ENCODE results near the gene RANBP1. TPM values are rescaled to one million over a fixed set of nuclear protein-coding genes. Genes with fewer than 3 reads are reported as not detected.

RANBP1 gene
- total RNA-seq, 1 donor from 2014 or later: 85.1 TPM

- peaks cover 71 to 78% (median 76%) of the 10 kb centered on the region in 3 donors for H3K36me3 ChIP-seq (ENCODE audit: control insufficient read depth in 3 of 3, insufficient read depth in 3 of 3, low read length in 3 of 3)
- H3K27me3 ChIP-seq (ENCODE audit: control insufficient read depth in 3 of 3, insufficient read depth in 3 of 3, low read length in 3 of 3): no peaks in the 10 kb centered on the region
- H3K4me3 ChIP-seq (ENCODE audit: low read length in 3 of 3): no peak overlapping the region
- H3K9me3 ChIP-seq (ENCODE audit: control insufficient read depth in 3 of 3, low read length in 3 of 3): no peaks in the 10 kb centered on the region
- no peak overlapping the region for H3K27ac ChIP-seq (ENCODE audit: low read depth, low read length)
- H3K9ac ChIP-seq (ENCODE audit: low read depth in 1 of 3, low read length in 3 of 3): no peak overlapping the region
- H3K4me1 ChIP-seq (ENCODE audit: control insufficient read depth in 3 of 3, insufficient read depth in 3 of 3, low read length in 3 of 3): peaks cover 31 to 48% (median 48%) of the 10 kb centered on the region in 3 donors
These were observed 7.8 kb upstream of the RANBP1 start for GRCh38 chr22:20107951-20108756.

GRCh38 chr22:20108757-20109230, 7.1 kb upstream of the RANBP1 start:
- Histone ChIP-seq H3K36me3 (ENCODE audit: control insufficient read depth in 3 of 3, insufficient read depth in 3 of 3, low read length in 3 of 3) (peaks cover 75 to 82% (median 77%) of the 10 kb centered on the region in 3 donors), H3K27ac (ENCODE audit: low read depth, low read length) (no peak overlapping the region), H3K27me3 (ENCODE audit: control insufficient read depth in 3 of 3, insufficient read depth in 3 of 3, low read length in 3 of 3) (no peaks in the 10 kb centered on the region), H3K9me3 (ENCODE audit: control insufficient read depth in 3 of 3, low read length in 3 of 3) (no peaks in the 10 kb centered on the region), H3K9ac (ENCODE audit: low read depth in 1 of 3, low read length in 3 of 3) (no peak overlapping the region), H3K4me1 (ENCODE audit: control insufficient read depth in 3 of 3, insufficient read depth in 3 of 3, low read length in 3 of 3) (peaks cover 28 to 46% (median 44%) of the 10 kb centered on the region in 3 donors), H3K4me3 (ENCODE audit: low read length in 3 of 3) (no peak overlapping the region)

- H3K36me3 ChIP-seq (ENCODE audit: control insufficient read depth in 3 of 3, insufficient read depth in 3 of 3, low read length in 3 of 3): peaks cover 80 to 87% (median 81%) of the 10 kb centered on the region in 3 donors
- peaks cover 24 to 45% (median 41%) of the 10 kb centered on the region in 3 donors for H3K4me1 ChIP-seq (ENCODE audit: control insufficient read depth in 3 of 3, insufficient read depth in 3 of 3, low read length in 3 of 3)
These were observed 6.2 kb upstream of the RANBP1 start for GRCh38 chr22:20109411-20110358.

GRCh38 chr22:20110359-20110985, 5.4 kb upstream of the RANBP1 start:
- H3K27me3 ChIP-seq (ENCODE audit: control insufficient read depth in 3 of 3, insufficient read depth in 3 of 3, low read length in 3 of 3): no peaks in the 10 kb centered on the region
- peaks cover 24 to 45% (median 41%) of the 10 kb centered on the region in 3 donors for H3K4me1 ChIP-seq (ENCODE audit: control insufficient read depth in 3 of 3, insufficient read depth in 3 of 3, low read length in 3 of 3)
- peak overlapping the region in 1 of 3 donors; percentile 25 for H3K9ac ChIP-seq (ENCODE audit: low read depth in 1 of 3, low read length in 3 of 3)
- H3K9me3 ChIP-seq (ENCODE audit: control insufficient read depth in 3 of 3, low read length in 3 of 3): no peaks in the 10 kb centered on the region
- no peak overlapping the region for H3K4me3 ChIP-seq (ENCODE audit: low read length in 3 of 3)
- H3K27ac ChIP-seq (ENCODE audit: low read depth, low read length): no peak overlapping the region
- H3K36me3 ChIP-seq (ENCODE audit: control insufficient read depth in 3 of 3, insufficient read depth in 3 of 3, low read length in 3 of 3): peaks cover 78 to 82% (median 79%) of the 10 kb centered on the region in 3 donors

More at GRCh38 chr22:20109411-20110358, 6.2 kb upstream of the RANBP1 start:
- Histone ChIP-seq H3K9ac (ENCODE audit: low read depth in 1 of 3, low read length in 3 of 3) (no peak overlapping the region), H3K27me3 (ENCODE audit: control insufficient read depth in 3 of 3, insufficient read depth in 3 of 3, low read length in 3 of 3) (no peaks in the 10 kb centered on the region), H3K4me3 (ENCODE audit: low read length in 3 of 3) (no peak overlapping the region), H3K27ac (ENCODE audit: low read depth, low read length) (no peak overlapping the region), H3K9me3 (ENCODE audit: control insufficient read depth in 3 of 3, low read length in 3 of 3) (no peaks in the 10 kb centered on the region)

GRCh38 chr22:20111045-20111688, 4.7 kb upstream of the RANBP1 start:
- Histone ChIP-seq H3K4me3 (ENCODE audit: low read length in 3 of 3) (no peak overlapping the region), H3K36me3 (ENCODE audit: control insufficient read depth in 3 of 3, insufficient read depth in 3 of 3, low read length in 3 of 3) (peaks cover 71 to 84% (median 79%) of the 10 kb centered on the region in 3 donors), H3K27me3 (ENCODE audit: control insufficient read depth in 3 of 3, insufficient read depth in 3 of 3, low read length in 3 of 3) (no peaks in the 10 kb centered on the region), H3K9ac (ENCODE audit: low read depth in 1 of 3, low read length in 3 of 3) (peak overlapping the region in 2 of 3 donors; percentile 23 to 25), H3K4me1 (ENCODE audit: control insufficient read depth in 3 of 3, insufficient read depth in 3 of 3, low read length in 3 of 3) (peaks cover 24 to 45% (median 41%) of the 10 kb centered on the region in 3 donors), H3K9me3 (ENCODE audit: control insufficient read depth in 3 of 3, low read length in 3 of 3) (no peaks in the 10 kb centered on the region), H3K27ac (ENCODE audit: low read depth, low read length) (no peak overlapping the region)

- Histone ChIP-seq H3K9ac (ENCODE audit: low read depth in 1 of 3, low read length in 3 of 3) (peak overlapping the region in 2 of 3 donors; percentile 23 to 62), H3K36me3 (ENCODE audit: control insufficient read depth in 3 of 3, insufficient read depth in 3 of 3, low read length in 3 of 3) (peaks cover 63 to 76% (median 71%) of the 10 kb centered on the region in 3 donors), H3K4me3 (ENCODE audit: low read length in 3 of 3) (no peak overlapping the region), H3K27ac (ENCODE audit: low read depth, low read length) (peak overlapping the region; percentile 19), H3K27me3 (ENCODE audit: control insufficient read depth in 3 of 3, insufficient read depth in 3 of 3, low read length in 3 of 3) (no peaks in the 10 kb centered on the region), H3K4me1 (ENCODE audit: control insufficient read depth in 3 of 3, insufficient read depth in 3 of 3, low read length in 3 of 3) (peaks cover 21 to 45% (median 37%) of the 10 kb centered on the region in 3 donors), H3K9me3 (ENCODE audit: control insufficient read depth in 3 of 3, low read length in 3 of 3) (no peaks in the 10 kb centered on the region)
These were observed 3.9 kb upstream of the RANBP1 start for GRCh38 chr22:20111689-20112622.

GRCh38 chr22:20112623-20113511, 3.0 kb upstream of the RANBP1 start:
- Histone ChIP-seq H3K27ac (ENCODE audit: low read depth, low read length) (peak overlapping the region; percentile 19), H3K9ac (ENCODE audit: low read depth in 1 of 3, low read length in 3 of 3) (no peak overlapping the region)

More at GRCh38 chr22:20112623-20113511, 3.0 kb upstream of the RANBP1 start:
- peaks cover 16 to 38% (median 30%) of the 10 kb centered on the region in 3 donors for H3K4me1 ChIP-seq (ENCODE audit: control insufficient read depth in 3 of 3, insufficient read depth in 3 of 3, low read length in 3 of 3)
- H3K27me3 ChIP-seq (ENCODE audit: control insufficient read depth in 3 of 3, insufficient read depth in 3 of 3, low read length in 3 of 3): no peaks in the 10 kb centered on the region
- H3K9me3 ChIP-seq (ENCODE audit: control insufficient read depth in 3 of 3, low read length in 3 of 3): no peaks in the 10 kb centered on the region
- peaks cover 55 to 68% (median 62%) of the 10 kb centered on the region in 3 donors for H3K36me3 ChIP-seq (ENCODE audit: control insufficient read depth in 3 of 3, insufficient read depth in 3 of 3, low read length in 3 of 3)
- H3K4me3 ChIP-seq (ENCODE audit: low read length in 3 of 3): no peak overlapping the region

All from skeletal muscle tissue (tissue), 4 donors.